Measurements from ENCODE around the gene TPST1.
A peak's percentile ranks its signal among the peaks of the same experiment; 100 is the strongest.

Gene TPST1

DNA sequence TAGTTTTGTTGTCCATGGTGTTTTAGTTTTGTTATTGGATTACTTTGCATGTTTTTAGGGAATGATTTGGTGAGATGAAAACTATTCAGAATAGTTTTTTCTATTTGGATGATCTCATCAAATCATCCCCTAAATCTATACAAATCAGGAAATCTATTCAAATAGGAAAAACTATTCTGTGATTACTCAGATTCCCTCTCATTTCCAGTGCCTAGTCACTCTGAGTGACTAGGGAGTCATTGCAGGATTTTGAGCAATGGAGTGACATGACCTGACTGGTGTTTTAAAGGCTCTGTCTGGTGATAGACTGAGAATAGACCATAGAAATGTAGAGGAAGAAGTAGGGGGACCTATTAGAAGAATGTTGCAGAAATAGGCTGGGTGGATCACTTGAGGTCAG lies 72.4 kb downstream of the TPST1 start:
- no peak for TF ChIP-seq CTCF (IDR thresholded peaks at IDR 0.05; ENCODE audit: extremely low read depth, insufficient read depth, missing control alignments)

GRCh38 chr7:66279912-66280311 lies 74.8 kb downstream of the TPST1 start:
- no peak for TF ChIP-seq CTCF (IDR thresholded peaks at IDR 0.05; ENCODE audit: extremely low read depth, insufficient read depth, missing control alignments)
- in situ Hi-C loops (cut with MboI; ENCODE audit: low pct_unique_long_range_greater_than_20kb, low sequenced_read_pairs, unreplicated experiment) = no loop called here
- no peak for DNase-seq (ENCODE audit: low spot score)

More for the DNA sequence above, 72.4 kb downstream of the TPST1 start:
- in situ Hi-C loops (cut with MboI; ENCODE audit: low pct_unique_long_range_greater_than_20kb, low sequenced_read_pairs, unreplicated experiment) = no loop called here
- no peak for DNase-seq (ENCODE audit: low spot score)

GRCh38 chr7:66281678-66282590 lies 76.8 kb downstream of the TPST1 start:
- no peak for DNase-seq (ENCODE audit: low spot score)
- TF ChIP-seq CTCF (IDR thresholded peaks at IDR 0.05; ENCODE audit: extremely low read depth, insufficient read depth, missing control alignments) = no peak
- in situ Hi-C loops (cut with MboI; ENCODE audit: low pct_unique_long_range_greater_than_20kb, low sequenced_read_pairs, unreplicated experiment) = no loop called here

- TF ChIP-seq CTCF (IDR thresholded peaks at IDR 0.05; ENCODE audit: extremely low read depth, insufficient read depth, missing control alignments) = no peak
Measured at GRCh38 chr7:66282591-66282935, 77.4 kb downstream of the TPST1 start.

DNA sequence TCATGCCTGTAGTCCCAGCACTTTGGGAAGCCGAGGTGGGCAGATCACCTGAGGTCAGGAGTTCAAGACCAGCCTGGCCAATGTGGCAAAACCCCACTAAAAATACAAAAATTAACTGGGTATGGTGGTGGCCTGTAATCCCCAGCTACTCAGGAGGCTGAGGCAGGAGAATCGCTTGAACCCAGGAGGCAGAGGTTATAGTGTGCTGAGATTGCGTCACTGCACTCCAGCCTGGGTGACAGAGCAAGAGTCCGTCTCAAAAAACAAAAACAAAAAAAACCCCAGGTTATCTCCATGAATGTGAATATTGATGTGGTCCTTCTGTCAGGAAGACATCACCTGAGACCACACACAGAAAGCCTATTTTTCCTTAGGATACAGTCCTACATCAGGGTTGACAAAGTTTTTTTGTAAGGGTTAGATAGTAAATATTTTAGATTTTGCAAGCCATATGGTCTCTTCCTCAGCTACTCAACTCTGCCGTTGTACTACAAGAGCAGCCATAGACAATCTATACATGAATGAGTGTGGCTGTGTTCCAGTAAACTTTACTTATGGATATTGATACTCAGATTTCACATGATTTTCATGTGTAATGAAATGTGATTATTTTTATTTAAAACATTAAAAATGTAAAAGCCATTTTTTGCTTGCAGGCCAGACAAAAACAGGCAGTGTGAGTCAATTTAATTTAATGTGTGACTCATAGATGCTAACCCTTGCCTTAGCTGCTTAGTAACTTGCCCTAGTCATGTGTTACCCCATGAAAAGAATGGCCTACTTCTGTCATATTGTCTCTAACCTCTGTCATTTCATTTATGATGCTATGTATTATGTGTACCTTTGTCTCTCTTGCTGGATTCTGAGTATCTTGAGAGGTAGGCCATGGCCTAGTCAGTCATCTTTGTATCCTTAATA lies 78.1 kb downstream of the TPST1 start:
- in situ Hi-C loops (cut with MboI; ENCODE audit: low pct_unique_long_range_greater_than_20kb, low sequenced_read_pairs, unreplicated experiment) = no loop called here
- no peak for DNase-seq (ENCODE audit: low spot score)
- TF ChIP-seq CTCF (IDR thresholded peaks at IDR 0.05; ENCODE audit: extremely low read depth, insufficient read depth, missing control alignments) = no peak

More at GRCh38 chr7:66282591-66282935, 77.4 kb downstream of the TPST1 start:
- DNase-seq (ENCODE audit: low spot score) = no peak
- in situ Hi-C loops (cut with MboI; ENCODE audit: low pct_unique_long_range_greater_than_20kb, low sequenced_read_pairs, unreplicated experiment) = no loop called here

GRCh38 chr7:66296001-66296521 lies 90.9 kb downstream of the TPST1 start:
- DNase-seq (ENCODE audit: low spot score) = peak; percentile 20
- in situ Hi-C loops (cut with MboI; ENCODE audit: low pct_unique_long_range_greater_than_20kb, low sequenced_read_pairs, unreplicated experiment) = no loop called here
- no peak for TF ChIP-seq CTCF (IDR thresholded peaks at IDR 0.05; ENCODE audit: extremely low read depth, insufficient read depth, missing control alignments)

All from GM13977 (cell line).